Measurements from ENCODE around the gene HPCAL4.

HPCAL4 gene

DNA sequence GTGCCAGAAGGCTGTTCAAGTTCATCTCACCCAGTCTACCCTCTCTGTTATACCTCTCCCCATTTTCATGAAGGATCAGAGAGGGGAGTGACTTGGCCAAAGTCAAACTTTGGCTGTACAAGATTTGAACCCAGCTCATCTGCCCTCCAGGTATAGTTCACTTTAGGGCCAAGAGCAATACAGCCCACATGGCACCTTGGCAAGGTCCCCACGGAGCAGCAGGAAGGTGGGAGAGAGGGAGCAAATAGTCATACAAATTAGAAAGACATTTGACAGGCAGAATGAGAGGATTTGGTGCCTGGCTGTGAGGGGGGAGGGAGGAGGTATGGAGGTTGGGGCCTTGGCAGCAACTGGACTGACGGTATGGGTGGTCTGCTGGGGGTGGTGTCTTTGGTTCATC, 1.0 kb downstream of the HPCAL4 start:
- no peaks in the 10 kb centered on the region for H3K9me3 Mint-ChIP-seq
- peak overlapping the region; percentile 87 for H3K27ac Mint-ChIP-seq
- H3K36me3 Mint-ChIP-seq: no peaks in the 10 kb centered on the region
- peak overlapping the region; percentile 86 for H3K4me3 Mint-ChIP-seq
- peaks cover 49% of the 10 kb centered on the region for H3K4me1 Mint-ChIP-seq
- H3K27me3 Mint-ChIP-seq: peaks cover 1% of the 10 kb centered on the region

DNA sequence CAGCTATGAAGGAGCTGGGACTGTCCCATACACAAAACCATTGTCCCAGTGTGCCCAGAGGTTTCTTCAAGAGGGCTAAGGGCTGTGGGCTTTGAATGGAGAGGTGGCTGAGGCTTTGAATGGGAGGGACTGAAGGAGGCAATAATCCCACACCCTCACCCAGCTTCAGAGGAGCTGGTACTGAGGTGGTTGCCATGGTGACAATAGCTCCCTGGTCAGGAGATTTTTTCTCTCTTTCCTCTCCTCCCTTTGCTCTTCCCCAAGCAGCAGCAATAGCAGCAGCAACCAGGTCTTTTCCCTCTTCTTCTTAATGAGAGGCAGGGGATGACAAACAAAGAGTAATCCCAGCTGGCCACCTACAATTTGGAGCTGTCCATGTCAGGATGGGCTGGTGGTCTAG, 1.6 kb downstream of the HPCAL4 start:
- H3K9me3 Mint-ChIP-seq: no peaks in the 10 kb centered on the region
- peak overlapping the region; percentile 87 for H3K27ac Mint-ChIP-seq
- H3K27me3 Mint-ChIP-seq: peaks cover 2% of the 10 kb centered on the region
- peaks cover 49% of the 10 kb centered on the region for H3K4me1 Mint-ChIP-seq
- H3K4me3 Mint-ChIP-seq: peak overlapping the region; percentile 86
- H3K36me3 Mint-ChIP-seq: no peaks in the 10 kb centered on the region

DNA sequence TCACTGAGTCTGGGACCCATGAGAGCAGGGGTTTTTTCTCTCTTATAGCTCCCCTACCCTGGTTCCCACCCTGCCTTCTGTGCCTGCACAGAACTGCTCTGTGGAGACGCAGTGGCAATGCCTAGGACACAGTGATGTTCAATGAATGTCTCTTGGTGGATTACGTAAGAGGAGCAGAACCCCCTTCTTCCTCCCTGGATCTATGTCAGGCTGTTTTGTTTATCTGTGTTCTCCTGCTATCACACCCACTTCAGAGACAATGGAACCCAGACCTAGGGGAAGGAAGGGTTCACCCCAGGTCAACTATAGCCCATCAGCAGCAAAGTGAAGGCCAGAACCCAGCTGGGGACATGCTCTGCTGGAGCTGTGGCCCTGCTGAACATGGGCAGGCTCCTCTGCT, 2.0 kb downstream of the HPCAL4 start:
- no peak overlapping the region for H3K27ac Mint-ChIP-seq
- H3K36me3 Mint-ChIP-seq: no peaks in the 10 kb centered on the region
- peaks cover 2% of the 10 kb centered on the region for H3K27me3 Mint-ChIP-seq
- H3K9me3 Mint-ChIP-seq: no peaks in the 10 kb centered on the region
- peak overlapping the region; percentile 86 for H3K4me3 Mint-ChIP-seq
- H3K4me1 Mint-ChIP-seq: peaks cover 50% of the 10 kb centered on the region

DNA sequence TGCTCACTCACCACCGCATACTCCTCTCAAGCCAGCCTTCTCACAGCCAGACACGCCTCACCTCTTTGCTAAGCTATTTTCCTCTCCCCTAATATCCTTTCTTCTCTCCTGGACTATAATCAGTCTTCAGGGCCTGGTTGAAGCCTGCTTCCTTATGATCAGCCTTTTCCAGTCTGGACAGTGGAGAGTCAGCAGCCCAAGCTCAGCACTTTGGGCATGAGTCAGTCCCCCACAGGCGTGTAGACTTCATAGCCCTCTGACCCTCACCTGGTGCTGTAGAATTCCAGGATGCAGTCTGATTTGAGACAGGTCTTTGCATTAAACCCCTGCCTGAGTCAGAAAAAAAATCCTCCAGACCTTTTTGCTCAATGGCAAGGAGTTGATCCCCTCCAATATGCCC, 2.5 kb downstream of the HPCAL4 start:
- Mint-ChIP-seq H3K4me3 (no peak overlapping the region), H3K27ac (no peak overlapping the region), H3K4me1 (peaks cover 46% of the 10 kb centered on the region), H3K36me3 (no peaks in the 10 kb centered on the region), H3K9me3 (no peaks in the 10 kb centered on the region), H3K27me3 (peaks cover 2% of the 10 kb centered on the region)

DNA sequence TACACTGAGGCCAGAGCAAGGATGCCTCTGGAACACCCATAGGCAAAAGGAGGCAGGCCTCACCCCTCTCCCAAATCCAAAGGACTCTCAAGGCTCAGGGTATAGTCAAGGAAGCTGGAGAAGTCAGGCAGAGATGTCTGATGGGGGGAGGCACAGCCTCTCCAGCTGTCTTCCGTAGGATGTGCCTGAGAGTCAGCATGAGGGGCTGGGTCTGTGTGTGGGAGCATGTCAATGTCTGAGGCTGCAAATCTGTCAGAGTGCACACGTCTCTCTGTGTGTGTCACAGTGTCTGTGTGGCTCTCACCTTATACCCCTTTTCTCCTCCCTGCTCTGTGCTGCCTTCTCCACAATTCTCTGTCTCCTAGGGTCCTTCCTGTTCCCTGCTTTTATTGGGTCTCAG, 4.0 kb downstream of the HPCAL4 start:
- H3K4me1 Mint-ChIP-seq: peaks cover 48% of the 10 kb centered on the region
- peaks cover 4% of the 10 kb centered on the region for H3K27me3 Mint-ChIP-seq
- H3K27ac Mint-ChIP-seq: no peak overlapping the region
- H3K4me3 Mint-ChIP-seq: no peak overlapping the region
- no peaks in the 10 kb centered on the region for H3K9me3 Mint-ChIP-seq
- peaks cover 5% of the 10 kb centered on the region for H3K36me3 Mint-ChIP-seq

DNA sequence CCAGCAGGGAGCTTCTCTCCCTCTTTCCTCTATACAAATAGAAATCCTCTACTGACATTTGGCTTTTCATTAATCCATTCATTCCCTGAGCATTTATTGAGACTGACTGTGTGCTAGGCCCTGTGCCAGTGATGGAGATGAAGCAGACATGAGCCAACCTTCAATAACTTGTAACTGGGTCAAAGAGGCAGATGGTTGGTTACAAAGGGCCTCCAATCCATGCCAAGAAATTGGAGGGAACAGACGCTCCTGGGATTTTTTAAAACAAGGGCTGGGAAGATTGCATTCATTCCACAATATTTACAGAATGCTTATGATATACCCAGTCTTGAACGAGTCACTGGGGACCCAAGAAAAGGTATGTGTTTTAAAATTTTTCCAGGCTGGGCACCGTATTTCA, 6.2 kb downstream of the HPCAL4 start:
- Mint-ChIP-seq H3K36me3 (peaks cover 5% of the 10 kb centered on the region), H3K4me1 (peaks cover 55% of the 10 kb centered on the region), H3K9me3 (no peaks in the 10 kb centered on the region), H3K4me3 (no peak overlapping the region), H3K27ac (no peak overlapping the region), H3K27me3 (peaks cover 4% of the 10 kb centered on the region)

DNA sequence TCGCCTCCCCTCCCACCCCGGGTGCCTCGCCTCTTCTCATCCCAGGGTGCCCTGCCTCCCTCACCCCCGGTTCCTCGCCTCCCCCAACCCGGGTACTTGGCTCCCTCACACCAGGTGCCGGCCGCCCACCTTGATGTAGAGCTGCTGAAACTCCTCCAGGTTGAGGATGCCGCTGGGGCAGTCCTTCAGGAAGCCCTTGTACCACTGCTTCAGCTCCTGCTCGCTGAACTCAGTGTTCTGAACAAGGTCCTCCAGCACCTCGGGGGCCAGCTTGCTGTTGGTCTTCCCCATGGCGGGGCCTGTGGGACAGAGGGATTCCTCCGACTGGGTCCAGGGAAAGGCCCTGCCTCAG, 6.9 kb downstream of the HPCAL4 start:
- peaks cover 4% of the 10 kb centered on the region for H3K27me3 Mint-ChIP-seq
- no peak overlapping the region for H3K27ac Mint-ChIP-seq
- H3K4me1 Mint-ChIP-seq: peaks cover 48% of the 10 kb centered on the region
- no peak overlapping the region for H3K4me3 Mint-ChIP-seq
- no peaks in the 10 kb centered on the region for H3K9me3 Mint-ChIP-seq
- H3K36me3 Mint-ChIP-seq: peaks cover 5% of the 10 kb centered on the region

DNA sequence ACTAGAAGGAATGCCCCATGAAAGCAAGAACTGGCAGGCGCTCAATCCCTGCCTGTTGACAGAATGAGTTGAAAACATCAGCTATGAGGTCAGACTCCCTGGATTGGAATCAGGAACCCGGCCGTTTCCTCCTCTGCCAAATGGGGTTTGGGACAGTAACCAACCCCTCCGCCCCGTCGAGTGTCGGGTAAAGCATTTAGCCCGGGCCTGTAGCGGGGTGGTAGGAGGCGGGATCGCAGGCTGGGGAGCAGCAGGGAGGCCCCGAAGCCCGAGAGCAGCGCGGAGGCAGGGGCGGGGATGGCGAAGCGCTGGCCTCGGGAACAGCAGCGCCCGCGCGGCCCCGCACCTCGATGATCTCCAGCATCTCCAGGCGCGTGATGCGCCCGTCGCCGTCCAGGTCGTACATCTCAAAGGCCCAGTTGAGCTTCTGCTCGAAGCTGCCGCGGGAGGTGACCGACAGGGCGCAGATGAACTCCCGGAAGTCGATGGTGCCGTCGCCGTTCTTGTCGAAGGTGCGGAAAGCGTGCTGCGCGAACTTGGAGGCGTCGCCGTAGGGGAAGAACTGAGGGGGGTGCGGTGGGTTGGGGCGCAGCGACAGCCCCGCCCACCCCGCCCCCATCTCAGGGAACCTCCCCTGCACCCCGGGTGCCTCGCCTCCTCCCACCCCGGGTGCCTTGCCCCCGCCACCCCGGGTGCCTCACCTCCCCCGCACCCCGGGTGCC, 7.5 kb downstream of the HPCAL4 start:
- Mint-ChIP-seq H3K27ac (no peak overlapping the region), H3K9me3 (no peaks in the 10 kb centered on the region), H3K4me1 (peaks cover 46% of the 10 kb centered on the region), H3K27me3 (peaks cover 4% of the 10 kb centered on the region), H3K36me3 (peaks cover 5% of the 10 kb centered on the region), H3K4me3 (peak overlapping the region; percentile 45)

DNA sequence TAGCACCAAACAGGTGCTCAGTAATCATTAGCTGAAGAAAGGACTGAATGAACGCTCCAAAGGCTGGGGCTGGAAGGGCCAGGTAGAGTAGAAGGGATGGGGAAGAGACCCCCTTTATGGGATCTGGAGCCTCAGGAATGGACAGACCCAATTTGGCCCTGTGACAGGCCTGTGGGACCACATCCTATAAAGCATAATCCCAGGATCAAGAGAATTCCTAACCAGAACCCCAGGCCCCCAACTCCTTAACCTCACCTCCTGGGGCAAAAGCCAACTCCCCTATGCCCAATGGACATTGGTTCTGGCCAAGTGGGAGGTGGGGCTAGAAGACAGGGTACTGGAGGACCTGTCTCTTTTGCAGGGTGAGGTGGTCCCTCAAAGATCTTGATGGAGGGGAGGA, 9.2 kb downstream of the HPCAL4 start:
- Mint-ChIP-seq H3K9me3 (no peaks in the 10 kb centered on the region), H3K27ac (no peak overlapping the region), H3K4me1 (peaks cover 37% of the 10 kb centered on the region), H3K4me3 (no peak overlapping the region), H3K27me3 (peaks cover 4% of the 10 kb centered on the region), H3K36me3 (peaks cover 5% of the 10 kb centered on the region)

DNA sequence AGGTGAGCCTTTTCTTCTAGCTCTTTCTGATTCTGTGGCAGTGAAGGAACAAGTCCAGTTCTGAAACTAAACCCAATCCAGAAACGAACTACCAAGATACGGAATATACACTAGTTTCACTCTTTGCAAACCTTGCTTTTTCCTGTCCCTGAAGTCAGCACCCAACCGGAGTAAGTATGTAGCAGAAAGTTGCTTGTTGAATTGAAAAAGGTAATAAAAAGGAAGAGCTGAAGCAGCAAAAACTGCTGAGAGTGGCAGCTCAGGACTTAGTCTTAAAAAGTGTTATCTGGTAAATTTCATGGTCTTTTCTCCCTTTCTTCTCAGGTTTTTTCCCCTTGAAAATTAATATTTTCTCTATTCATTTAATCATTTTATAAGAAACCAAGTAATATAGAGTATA, 9.9 kb downstream of the HPCAL4 start:
- Mint-ChIP-seq H3K9me3 (no peaks in the 10 kb centered on the region), H3K4me3 (peak overlapping the region; percentile 42), H3K4me1 (peaks cover 37% of the 10 kb centered on the region), H3K36me3 (peaks cover 5% of the 10 kb centered on the region), H3K27ac (no peak overlapping the region), H3K27me3 (peaks cover 4% of the 10 kb centered on the region)

DNA sequence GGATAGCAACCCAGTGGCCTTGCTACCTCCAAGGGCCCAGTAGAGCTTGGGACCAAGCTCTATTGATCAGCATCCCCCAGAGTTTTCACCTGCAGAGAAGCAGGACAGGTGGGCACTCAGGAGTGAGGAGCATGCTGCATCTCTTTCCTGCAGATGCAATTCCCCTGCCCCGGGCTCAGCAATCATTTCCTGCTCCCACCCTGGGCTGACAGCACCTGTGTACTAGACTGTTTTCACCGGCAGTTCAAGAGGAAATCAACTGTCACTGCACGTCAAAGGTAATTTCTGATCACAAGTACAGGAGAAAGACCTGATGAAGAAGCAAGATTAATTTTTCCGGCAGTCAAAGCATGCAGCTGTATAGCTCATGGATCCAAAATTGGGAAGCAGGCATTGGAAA, 10.5 kb downstream of the HPCAL4 start:
- Mint-ChIP-seq H3K4me3 (peak overlapping the region; percentile 42), H3K9me3 (no peaks in the 10 kb centered on the region), H3K27ac (peak overlapping the region; percentile 9), H3K4me1 (peaks cover 37% of the 10 kb centered on the region), H3K36me3 (peaks cover 5% of the 10 kb centered on the region), H3K27me3 (peaks cover 4% of the 10 kb centered on the region)

DNA sequence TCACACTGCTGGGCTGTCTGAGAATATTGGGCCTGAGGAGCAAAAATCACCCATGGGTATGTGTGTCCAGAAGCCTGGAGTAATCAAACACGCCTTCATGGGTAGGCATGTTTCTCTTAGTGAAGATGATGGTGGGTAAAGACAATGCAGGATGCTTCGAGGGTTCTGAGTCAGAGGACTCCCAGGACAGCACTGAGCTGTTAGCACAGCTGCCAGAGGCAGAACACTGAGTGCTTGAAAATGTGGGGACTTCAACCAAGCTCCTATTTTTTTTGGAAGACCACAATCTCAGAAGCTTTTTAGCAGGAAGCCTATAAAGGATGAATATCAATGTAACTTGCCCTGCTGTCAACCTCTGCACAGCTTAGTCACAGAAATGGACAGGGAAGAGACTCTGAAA, 11.4 kb downstream of the HPCAL4 start:
- Mint-ChIP-seq H3K4me3 (no peak overlapping the region), H3K4me1 (peaks cover 34% of the 10 kb centered on the region), H3K36me3 (peaks cover 5% of the 10 kb centered on the region), H3K27me3 (peaks cover 2% of the 10 kb centered on the region), H3K27ac (no peak overlapping the region), H3K9me3 (no peaks in the 10 kb centered on the region)

DNA sequence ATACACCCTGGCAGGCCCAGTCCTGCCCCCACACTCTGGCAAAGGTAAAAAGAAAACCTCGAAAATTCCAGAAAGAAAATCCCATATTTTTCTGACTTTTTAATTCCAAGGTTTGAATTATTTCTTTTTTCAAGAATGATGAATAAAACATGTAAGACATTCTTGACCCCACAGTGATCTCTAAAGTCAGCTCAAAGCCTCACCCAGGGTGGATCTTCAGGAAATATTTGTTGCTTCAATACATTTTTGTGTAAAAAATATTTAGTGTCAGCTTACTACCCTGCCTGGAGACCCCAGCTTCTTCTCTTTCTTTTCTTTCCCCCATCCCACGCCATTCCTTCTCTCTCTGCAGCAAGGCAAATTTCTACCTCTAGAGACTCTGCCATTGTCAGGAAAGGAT, 12.3 kb downstream of the HPCAL4 start:
- H3K4me1 Mint-ChIP-seq: peaks cover 29% of the 10 kb centered on the region
- H3K27me3 Mint-ChIP-seq: peaks cover 2% of the 10 kb centered on the region
- H3K27ac Mint-ChIP-seq: no peak overlapping the region
- no peak overlapping the region for H3K4me3 Mint-ChIP-seq
- no peaks in the 10 kb centered on the region for H3K9me3 Mint-ChIP-seq
- H3K36me3 Mint-ChIP-seq: peaks cover 5% of the 10 kb centered on the region

DNA sequence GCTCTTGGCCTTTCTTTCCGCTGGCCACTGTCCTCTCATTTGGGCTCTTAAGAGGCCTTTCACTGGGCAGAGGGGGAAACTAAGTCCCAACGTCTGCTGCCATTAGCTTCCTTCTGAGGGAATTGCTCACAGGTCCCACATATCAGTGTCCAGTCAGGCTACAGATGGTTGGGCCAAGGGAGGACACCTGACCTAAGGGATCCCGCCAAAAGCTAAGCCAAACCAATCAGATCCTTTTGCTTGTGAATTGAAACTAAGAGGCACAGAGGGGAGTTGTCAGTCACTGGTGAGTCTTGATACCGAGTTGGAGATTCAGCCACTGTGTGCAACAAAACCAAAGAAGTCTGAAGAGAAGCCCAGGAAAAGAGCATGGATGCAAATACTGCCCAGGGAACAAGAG, 13.6 kb downstream of the HPCAL4 start:
- H3K27me3 Mint-ChIP-seq: no peaks in the 10 kb centered on the region
- H3K4me1 Mint-ChIP-seq: peaks cover 23% of the 10 kb centered on the region
- H3K36me3 Mint-ChIP-seq: peaks cover 2% of the 10 kb centered on the region
- H3K9me3 Mint-ChIP-seq: no peaks in the 10 kb centered on the region
- no peak overlapping the region for H3K4me3 Mint-ChIP-seq
- H3K27ac Mint-ChIP-seq: peak overlapping the region; percentile 1

DNA sequence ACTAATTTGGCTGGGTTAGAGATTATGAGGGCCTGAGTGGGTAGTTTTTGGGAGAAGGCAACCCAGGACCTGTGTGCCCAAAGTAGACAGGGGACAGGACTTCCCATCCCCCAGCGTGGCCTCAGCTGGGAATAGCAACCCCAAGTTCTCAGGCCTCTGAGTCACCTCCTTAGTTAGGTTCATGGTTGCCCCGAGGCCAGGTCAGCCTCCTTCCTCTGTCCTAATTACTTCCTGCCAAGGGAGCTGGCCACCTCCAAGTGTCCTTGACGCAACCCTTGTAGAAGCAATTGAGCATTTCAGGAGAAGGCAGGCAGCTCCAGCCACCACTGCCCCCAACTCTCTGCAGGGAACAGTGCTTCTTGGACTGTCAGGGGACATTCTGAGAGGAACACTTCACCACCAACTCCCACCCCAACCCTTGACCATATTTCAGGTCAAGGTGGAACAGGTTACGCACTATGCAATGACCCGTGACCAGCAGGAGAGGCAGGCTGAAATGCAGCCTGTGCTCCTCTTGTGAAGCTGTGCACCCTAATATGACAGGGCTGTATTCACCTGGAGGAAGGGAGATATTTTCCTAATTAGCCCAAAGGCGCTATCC, 14.2 kb downstream of the HPCAL4 start:
- peaks cover 19% of the 10 kb centered on the region for H3K4me1 Mint-ChIP-seq
- no peaks in the 10 kb centered on the region for H3K36me3 Mint-ChIP-seq
- no peaks in the 10 kb centered on the region for H3K27me3 Mint-ChIP-seq
- H3K4me3 Mint-ChIP-seq: no peak overlapping the region
- H3K27ac Mint-ChIP-seq: no peak overlapping the region
- H3K9me3 Mint-ChIP-seq: no peaks in the 10 kb centered on the region

DNA sequence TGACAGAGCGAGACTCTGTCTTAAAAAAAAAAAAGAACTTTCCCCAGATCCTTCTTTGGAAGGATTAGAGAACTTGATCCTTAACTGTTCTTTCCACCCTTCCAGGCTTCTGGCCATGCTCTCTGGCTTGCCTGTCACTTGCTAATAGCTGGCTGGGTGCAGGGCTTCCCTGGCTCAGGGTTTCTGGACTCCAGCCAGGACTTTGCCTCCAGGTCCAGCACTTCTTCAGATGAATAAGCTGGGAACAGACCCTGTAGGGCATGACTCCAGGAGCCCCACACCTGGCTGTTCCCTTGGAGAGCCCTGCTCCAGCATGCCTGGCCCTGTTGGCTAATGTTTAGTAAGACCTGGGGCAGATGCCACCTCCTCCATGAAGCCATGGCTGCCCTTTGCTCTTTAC, 16.0 kb downstream of the HPCAL4 start:
- H3K4me3 Mint-ChIP-seq: no peak overlapping the region
- H3K36me3 Mint-ChIP-seq: no peaks in the 10 kb centered on the region
- H3K27ac Mint-ChIP-seq: no peak overlapping the region
- H3K9me3 Mint-ChIP-seq: no peaks in the 10 kb centered on the region
- peaks cover 7% of the 10 kb centered on the region for H3K4me1 Mint-ChIP-seq
- peaks cover 5% of the 10 kb centered on the region for H3K27me3 Mint-ChIP-seq

DNA sequence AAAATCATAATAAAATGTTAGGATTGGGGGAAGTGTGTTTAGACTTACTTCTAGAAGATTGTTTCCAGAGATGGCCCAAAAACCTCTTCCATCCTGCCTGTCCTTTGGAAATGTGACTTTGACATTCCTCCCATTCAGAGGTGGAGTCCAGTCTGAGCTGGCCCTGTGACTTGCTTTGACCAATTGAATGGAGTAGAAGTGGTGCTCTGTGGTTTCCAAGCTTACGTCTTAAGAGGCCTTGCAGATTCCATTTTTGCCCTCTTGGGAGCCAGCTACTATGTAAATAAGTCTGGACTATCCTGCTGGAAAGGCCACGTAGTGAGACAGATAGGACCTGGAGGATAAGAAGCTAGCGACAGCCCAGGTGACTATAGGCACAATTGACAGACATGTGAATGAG, 18.0 kb downstream of the HPCAL4 start:
- no peak overlapping the region for H3K27ac Mint-ChIP-seq
- H3K36me3 Mint-ChIP-seq: no peaks in the 10 kb centered on the region
- no peaks in the 10 kb centered on the region for H3K9me3 Mint-ChIP-seq
- H3K4me1 Mint-ChIP-seq: peaks cover 4% of the 10 kb centered on the region
- no peak overlapping the region for H3K4me3 Mint-ChIP-seq
- H3K27me3 Mint-ChIP-seq: peaks cover 8% of the 10 kb centered on the region
